GM12878 (cell line): ENCODE measurements around the gene DERA. TPM values are rescaled to one million over a fixed set of nuclear protein-coding genes. Genes with fewer than 3 reads are reported as not detected.

Source experiments
- ATAC-seq: fragments of 200-7000 bp; cut with Tn5 transposase; 3 replicates; pipeline ENCODE4 v1.9.1; 2020; ENCODE audit warnings: mild to moderate bottlenecking, moderate library complexity
- BruUV-seq: library from RNA; stranded (reverse); fragments of 400-500 nt; replicated peaks from 2 replicates; lab custom pipeline; 2021; lab: Mats Ljungman, UMichigan
- CTCF ChIA-PET: fragments of 300-600 bp; sonication (Branson Sonifier 250); formaldehyde crosslinking; extraction: SDS; loops from one replicate; lab custom pipeline; 2021; ENCODE audit warnings: inconsistent platforms; lab: Yijun Ruan, JAX
- POLR2A ChIA-PET: fragments of 350-600 bp; formaldehyde crosslinking; extraction: SDS; loops from one replicate; lab custom pipeline; 2021; ENCODE audit warnings: inconsistent platforms; lab: Charles Lee
- RAD21 ChIA-PET: fragments of 300-600 bp; sonication (Branson Sonifier 250); formaldehyde crosslinking; loops from one replicate; lab custom pipeline; 2023; ENCODE audit warnings: antibody characterized with exemption; ENCODE audit not compliant: unreplicated experiment; lab: Charles Lee
- SMC1A ChIA-PET: fragments of 300-600 bp; sonication (Branson Sonifier 250); formaldehyde crosslinking; loops from one replicate; lab custom pipeline; 2023; ENCODE audit not compliant: unreplicated experiment, uncharacterized antibody; lab: Charles Lee
- DNase-seq: peaks from one replicate; pipeline ENCODE4 v3.0.0-alpha.2; 2011; ENCODE audit warnings: low read depth, low spot score
- FAIRE-seq: peaks from 3 replicates; lab custom pipeline; 2011; peaks lifted over from hg19 to GRCh38; lab: Jason Lieb, UNC
- H2AFZ ChIP-seq: 2 replicates; pipeline ENCODE4 v1.6.0; 2011; ENCODE audit warnings: low read depth, low read length, control low read depth; ENCODE audit not compliant: control insufficient read depth
- H3K27ac ChIP-seq: 2 replicates; pipeline ENCODE4 v1.5.1; 2011; ENCODE audit warnings: control low read depth; ENCODE audit not compliant: control insufficient read depth, insufficient read depth
- H3K27me3 ChIP-seq, 2 experiments: replicated peaks in 1 of 2; 2 replicates each; pipeline versions ENCODE4 v1.6.0 to v1.6.1; 2011; ENCODE audit warnings: low read length in 1 of 2; ENCODE audit not compliant: control insufficient read depth in 2 of 2, insufficient read depth in 2 of 2
- H3K36me3 ChIP-seq, 2 experiments: 2 replicates each; pipeline ENCODE4 v1.5.1; 2011; ENCODE audit warnings: low read length in 1 of 2; ENCODE audit not compliant: control insufficient read depth in 2 of 2, insufficient read depth in 2 of 2
- H3K4me1 ChIP-seq: 2 replicates; pipeline ENCODE4 v1.6.1; 2011; ENCODE audit warnings: mild to moderate bottlenecking, low read length, moderate library complexity, mixed read lengths; ENCODE audit not compliant: control insufficient read depth, insufficient read depth
- H3K4me2 ChIP-seq: 2 replicates; pipeline ENCODE4 v1.6.0; 2011; ENCODE audit warnings: control low read depth; ENCODE audit not compliant: control insufficient read depth, insufficient read depth
- H3K4me3 ChIP-seq: fragments of 200-600 bp; sonication (generic); 2 replicates; pipeline ENCODE4 v1.5.1; 2016
- H3K79me2 ChIP-seq: 2 replicates; pipeline ENCODE4 v1.6.0; 2011; ENCODE audit warnings: low read length; ENCODE audit not compliant: control insufficient read depth, insufficient read depth
- H3K9ac ChIP-seq: 2 replicates; pipeline ENCODE4 v1.8.0; 2011; ENCODE audit warnings: low read length, control low read depth, mixed read lengths; ENCODE audit not compliant: control insufficient read depth, insufficient read depth
- H3K9me3 ChIP-seq: replicated peaks from 3 replicates; pipeline ENCODE4 v1.5.1; 2011; ENCODE audit warnings: mild to moderate bottlenecking, low read length; ENCODE audit not compliant: control insufficient read depth, insufficient read depth
- H4K20me1 ChIP-seq: 2 replicates; pipeline ENCODE4 v1.6.0; 2011; ENCODE audit not compliant: control insufficient read depth, insufficient read depth
- ETV6 ChIP-seq, 2 experiments: fragments of 450-650 bp in 1 of 2; IDR thresholded peaks in 1 of 2; conservative IDR thresholded peaks in 1 of 2; 2 replicates each; pipeline ENCODE4 v1.6.1; 2014; ENCODE audit warnings: antibody characterized with exemption in 1 of 2, borderline replicate concordance in 1 of 2, low read depth in 1 of 2, mild to moderate bottlenecking in 1 of 2, moderate library complexity in 1 of 2
- EZH2 ChIP-seq: IDR thresholded peaks from 2 replicates; pipeline ENCODE4 v1.6.1; 2012; ENCODE audit warnings: low read depth, mild to moderate bottlenecking, control low read depth, inconsistent platforms, low read length, borderline replicate concordance; ENCODE audit not compliant: control insufficient read depth
- IRF3 ChIP-seq: fragments of 450-650 bp; IDR thresholded peaks from 2 replicates; pipeline ENCODE4 v1.6.1; 2014; ENCODE audit warnings: mild to moderate bottlenecking
- NFXL1 ChIP-seq: fragments of 450-650 bp; IDR thresholded peaks from 2 replicates; pipeline ENCODE4 v1.6.1; 2017; ENCODE audit warnings: antibody characterized with exemption, mild to moderate bottlenecking, borderline replicate concordance
- NFYA ChIP-seq: IDR thresholded peaks from 2 replicates; pipeline ENCODE4 v1.6.1; 2011; ENCODE audit warnings: low read depth, mild to moderate bottlenecking, low read length, improper control_type of control experiment, borderline replicate concordance
- NR2C1 ChIP-seq: fragments of 450-650 bp; IDR thresholded peaks from 2 replicates; pipeline ENCODE4 v1.6.1; 2017; ENCODE audit warnings: antibody characterized with exemption, mild to moderate bottlenecking, moderate library complexity
- PAX5 ChIP-seq: IDR thresholded peaks from 2 replicates; pipeline ENCODE4 v1.6.1; 2011; ENCODE audit warnings: low read depth, low read length, borderline replicate concordance
- RBBP5 ChIP-seq: fragments of 200-600 bp; sonication (generic); conservative IDR thresholded peaks from 2 replicates; pipeline ENCODE4 v1.6.1; 2016
- SIX5 ChIP-seq: IDR thresholded peaks from 2 replicates; pipeline ENCODE4 v1.6.1; 2011; ENCODE audit warnings: mild to moderate bottlenecking, low read depth, low read length, moderate library complexity; ENCODE audit not compliant: severe bottlenecking
- SP1 ChIP-seq: IDR thresholded peaks from one replicate; pipeline ENCODE4 v1.6.1; 2011; ENCODE audit warnings: low read depth, low read length
- STAT3 ChIP-seq: IDR thresholded peaks from 2 replicates; pipeline ENCODE4 v1.6.1; 2011; ENCODE audit warnings: low read depth, low read length, improper control_type of control experiment
- TARDBP ChIP-seq: IDR thresholded peaks from 2 replicates; pipeline ENCODE4 v1.6.1; 2016; ENCODE audit warnings: borderline replicate concordance
- TCF12 ChIP-seq: IDR thresholded peaks from 2 replicates; pipeline ENCODE4 v1.6.1; 2011; ENCODE audit warnings: low read depth, mild to moderate bottlenecking, low read length
- TCF3 ChIP-seq: IDR thresholded peaks from 2 replicates; pipeline ENCODE4 v1.6.1; 2012; ENCODE audit warnings: low read depth, mild to moderate bottlenecking, low read length, borderline replicate concordance; ENCODE audit not compliant: insufficient read depth
- USF1 ChIP-seq: IDR thresholded peaks from 2 replicates; pipeline ENCODE4 v1.6.1; 2011; ENCODE audit warnings: borderline replicate concordance, low read depth, mild to moderate bottlenecking, moderate library complexity, mixed read lengths, low read length; ENCODE audit not compliant: insufficient read depth; ENCODE audit errors: extremely low read length
- WGBS: methylation state at CpG from one replicate; pipeline ENCODE4 v1.1.6; 2016; ENCODE audit warnings: low lambda C conversion rate; ENCODE audit not compliant: insufficient replicate concordance, insufficient coverage; ENCODE audit errors: missing lambda C conversion rate; 5-methylcytosine and 5-hydroxymethylcytosine counted together
- in situ Hi-C: fragments of 300-500 bp; cut with MboI; formaldehyde crosslinking; loops from 9 replicates; pipeline ENCODE4 v1.14.3; 2018; ENCODE audit warnings: mixed read lengths
- intact Hi-C: fragments of 100-400 bp; cut with micrococcal nuclease; formaldehyde crosslinking; loops from one replicate; pipeline ENCODE4 v1.14.2; 2022; ENCODE audit not compliant: unreplicated experiment
- polyA plus RNA-seq, 11 experiments: library from polyadenylated mRNA; depleted of rRNA in 4 of 11; unstranded in 6 of 11; stranded (reverse) in 5 of 11; fragments of >200 nt; fragmentation: Nextera tagmentation in 4 of 11; fragmentation: Illumina TruSeq in 1 of 11; extraction: Ambion mirVana in 4 of 11; extraction: Trizol in 1 of 11; gene quantifications; 1 replicate in 1 of 11; 2 replicates in 10 of 11; pipeline versions ENCODE4 v1.2.1 to v1.2.3, GENCODE V29; 2011 to 2016; ENCODE audit warnings: inconsistent platforms in 2 of 11, missing spikeins in 2 of 11, low read depth in 1 of 11
- total RNA-seq, 4 experiments: library from RNA; depleted of rRNA in 3 of 4; stranded (reverse); fragments of >200 nt in 3 of 4; fragmentation: Illumina TruSeq in 1 of 4; extraction: Trizol in 1 of 4; gene quantifications; 2 replicates each; pipeline versions ENCODE4 v1.2.1 to v1.2.3, GENCODE V29; 2013 to 2021

DERA gene
- total and polyA plus RNA-seq, 10 of the 15 experiments (the other 5 are each of a cell fraction or from before 2014, with no cell fraction given), result 34.9 to 97.1 (median 40.8) TPM

GRCh38 chr12:16018306-16018705, 107.2 kb downstream of the DERA start:
- in situ Hi-C loops (no loop called here), intact Hi-C loops (no loop called here)
- ChIA-PET POLR2A (no interaction called here), SMC1A (interaction anchor here (0.9 to 1.5 kb wide), 2 partner anchors 11 to 149 kb away, joined by 4 read pairs; no protein-coding TSS in a partner anchor), CTCF (interaction anchor here (1.3 kb wide), 1 partner anchor 28 kb away, joined by 4 read pairs; no protein-coding TSS in a partner anchor), RAD21 (no interaction called here)
- no peaks in the 10 kb centered on the region for H3K79me2 ChIP-seq
- no peaks in the 10 kb centered on the region for H3K36me3 ChIP-seq
- H3K9me3 ChIP-seq, result peaks cover 8% of the 10 kb centered on the region; the same call in 2 of the 3 replicates
- no peak for TF ChIP-seq NR2C1
- H3K27me3 ChIP-seq, result no peaks in the 10 kb centered on the region
- H3K4me1 ChIP-seq, result no peaks in the 10 kb centered on the region
- FAIRE-seq, result no peak
- H3K9ac ChIP-seq, result no peak overlapping the region
- no peak overlapping the region for H2AFZ ChIP-seq
- no peaks in the 10 kb centered on the region for H4K20me1 ChIP-seq
- no TSS peak for BruUV-seq
- H3K4me2 ChIP-seq, result no peak overlapping the region
- ATAC-seq, result no peak
- no peak overlapping the region for H3K27ac ChIP-seq
- DNase-seq, result no peak
- WGBS, result 96% methylated on average over 2 of the region's 2 CpGs
- H3K4me3 ChIP-seq, result no peak overlapping the region

GRCh38 chr12:16019136-16019535, 108.0 kb downstream of the DERA start:
- H3K27me3 ChIP-seq, result no peaks in the 10 kb centered on the region
- no peak for TF ChIP-seq SP1
- TF ChIP-seq IRF3, result no peak
- TF ChIP-seq NFYA, result no peak
- TF ChIP-seq SIX5, result no peak
- no peak for TF ChIP-seq RBBP5
- TF ChIP-seq USF1, result no peak
- TF ChIP-seq STAT3, result no peak
- no peak for TF ChIP-seq TCF12
- no peak for TF ChIP-seq TCF3
- no peak for TF ChIP-seq ETV6 (conservative IDR thresholded peaks at IDR 0.05 in 1 of 2, IDR thresholded peaks at IDR 0.05 in 1 of 2; ENCODE audit: borderline replicate concordance in 1 of 2, low read depth in 1 of 2)
- TF ChIP-seq NFXL1, result no peak
- TF ChIP-seq TARDBP, result no peak
- no peak for TF ChIP-seq EZH2
- no peak for TF ChIP-seq PAX5
- in situ Hi-C loops, result no loop called here
- SMC1A ChIA-PET, result interaction anchor here (0.9 to 1.5 kb wide), 4 partner anchors 12 to 359 kb away, joined by 3 to 4 read pairs (median 4); no protein-coding TSS in a partner anchor
- H2AFZ ChIP-seq, result no peak overlapping the region
- H3K9me3 ChIP-seq, result peaks cover 6% of the 10 kb centered on the region; the same call in 2 of the 3 replicates
- H3K27ac ChIP-seq, result no peak overlapping the region
- no TSS peak for BruUV-seq
- no peak for ATAC-seq
- H3K79me2 ChIP-seq, result no peaks in the 10 kb centered on the region
- no peaks in the 10 kb centered on the region for H3K4me1 ChIP-seq
- CTCF ChIA-PET, result interaction anchor here (1.3 to 1.5 kb wide), 2 partner anchors 27 to 104 kb away, joined by 3 to 4 read pairs; no protein-coding TSS in a partner anchor
- FAIRE-seq, result no peak
- H3K36me3 ChIP-seq, result no peaks in the 10 kb centered on the region
- no peak overlapping the region for H3K4me3 ChIP-seq
- no peak overlapping the region for H3K9ac ChIP-seq
- H4K20me1 ChIP-seq, result no peaks in the 10 kb centered on the region
- RAD21 ChIA-PET, result no interaction called here
- DNase-seq, result no peak
- intact Hi-C loops, result no loop called here
- POLR2A ChIA-PET, result no interaction called here
- no peak overlapping the region for H3K4me2 ChIP-seq
